Esophagus muscularis mucosa (tissue), 4 donors: Measurements from ENCODE around the gene LRRC4C.

Source experiments
- CTCF ChIP-seq, 3 experiments: fragments of 200-600 bp in 2 of 3; fragments of 450-650 bp in 1 of 3; sonication (generic) in 2 of 3; IDR thresholded peaks; one replicate each; pipeline ENCODE4 v1.5.1; 2017 to 2019; ENCODE audit warnings: antibody characterized with exemption in 3 of 3, mild to moderate bottlenecking in 2 of 3, moderate library complexity in 1 of 3
- EP300 ChIP-seq: sonication (generic); formaldehyde crosslinking; IDR thresholded peaks from one replicate; pipeline ENCODE4 v1.6.1; 2017; ENCODE audit warnings: antibody characterized with exemption
- POLR2AphosphoS5 ChIP-seq, 2 donors: sonication (generic); formaldehyde crosslinking; IDR thresholded peaks; one replicate each; pipeline ENCODE4 v1.6.1; 2017; ENCODE audit warnings: antibody characterized with exemption in 2 of 2

GRCh38 chr11:40170078-40170477, 1289.4 kb downstream of the LRRC4C start:
- TF ChIP-seq CTCF (IDR thresholded peaks at IDR 0.05) (no peak), POLR2AphosphoS5 (IDR thresholded peaks at IDR 0.05) (no peak), EP300 (no peak)
